Omental fat pad (tissue), 4 donors: ENCODE measurements around the gene B3GALT6. TPM values are rescaled to one million over a fixed set of nuclear protein-coding genes. Genes with fewer than 3 reads are reported as not detected.

ENCODE experiments used
- ATAC-seq: fragments of 150-250 bp; one replicate; pipeline ENCODE4 v1.9.1; 2016; ENCODE audit warnings: mild to moderate bottlenecking, moderate library complexity; ENCODE audit not compliant: low FRiP score
- DNase-seq: peaks from one replicate; pipeline ENCODE4 v3.0.0-alpha.2; 2019; ENCODE audit warnings: low spot score
- CTCF ChIP-seq, 3 donors: fragments of 450-650 bp; IDR thresholded peaks; one replicate each; pipeline ENCODE4 v1.5.1; 2016 to 2017; ENCODE audit warnings: antibody characterized with exemption in 3 of 3, mild to moderate bottlenecking in 3 of 3, moderate library complexity in 2 of 3
- total RNA-seq, 4 donors: library from RNA; depleted of rRNA; stranded (reverse); fragments of >200 nt; gene quantifications; one replicate each; pipeline ENCODE4 v1.1.0, GENCODE V29; 2016

B3GALT6 gene
- total RNA-seq, 4 donors from 2014 or later, result 14.6 to 27.1 (median 22.1) TPM

- ATAC-seq, result no peak
- no peak for DNase-seq
- no peak for TF ChIP-seq CTCF (IDR thresholded peaks at IDR 0.05)
Observed at GRCh38 chr1:1230656-1231399, 1.2 kb upstream of the B3GALT6 start.

GRCh38 chr1:1231400-1232207 is 433 bp upstream of the B3GALT6 start, which contains the start of gene SDF4:
TSS of gene SDF4 (minus strand) at chr1:1232001. CDS start at chr1:1228772, 3,229 bp downstream.
- no peak for TF ChIP-seq CTCF (IDR thresholded peaks at IDR 0.05)
- DNase-seq (peak; percentile 79), ATAC-seq (peak; percentile 92)

- no peak for ATAC-seq
Observed at GRCh38 chr1:1232796-1233566, 944 bp downstream of the B3GALT6 start.

GRCh38 chr1:1233567-1233892 is 1.5 kb downstream of the B3GALT6 start:
- DNase-seq (no peak), ATAC-seq (no peak)
- TF ChIP-seq CTCF (IDR thresholded peaks at IDR 0.05), result no peak

More at GRCh38 chr1:1232796-1233566, 944 bp downstream of the B3GALT6 start:
- no peak for DNase-seq
- TF ChIP-seq CTCF (IDR thresholded peaks at IDR 0.05), result no peak

GRCh38 chr1:1234180-1234808 is 2.3 kb downstream of the B3GALT6 start:
- no peak for TF ChIP-seq CTCF (IDR thresholded peaks at IDR 0.05)
- ATAC-seq, result no peak
- no peak for DNase-seq

- no peak for ATAC-seq
- no peak for DNase-seq
- TF ChIP-seq CTCF (IDR thresholded peaks at IDR 0.05), result no peak
Observed at GRCh38 chr1:1235016-1235744, 3.1 kb downstream of the B3GALT6 start.
